PC-3 (cell line): Measurements from ENCODE around the gene SLC13A4.

Source experiments
- CTCF ChIP-seq: fragments of 300-600 bp; sonication (generic); conservative IDR thresholded peaks from 2 replicates; pipeline ENCODE4 v1.5.1; 2017; ENCODE audit warnings: antibody characterized with exemption, low read depth, mild to moderate bottlenecking, low read length
- EZH2phosphoT487 ChIP-seq: fragments of 300-600 bp; sonication (generic); IDR thresholded peaks from 2 replicates; pipeline ENCODE4 v1.6.1; 2018; ENCODE audit warnings: mild to moderate bottlenecking, antibody characterized with exemption, low read length, borderline replicate concordance

GRCh38 chr7:135743907-135744731, 16.1 kb upstream of the SLC13A4 start:
- no peak for TF ChIP-seq CTCF
- no peak for TF ChIP-seq EZH2phosphoT487
